Neuronal stem cell (in vitro differentiated cells): ENCODE measurements around the gene NTRK3. TPM values are rescaled to one million over a fixed set of nuclear protein-coding genes. Genes with fewer than 3 reads are reported as not detected.

Experiments
- DNase-seq: peaks from one replicate; pipeline ENCODE4 v3.0.0-alpha.2; 2013; ENCODE audit warnings: low spot score
- H2AFZ ChIP-seq: one replicate; pipeline ENCODE4 v1.6.1; 2013; ENCODE audit warnings: mild to moderate bottlenecking, low read length, inconsistent platforms
- H2AK5ac ChIP-seq: 2 replicates; pipeline ENCODE4 v1.6.1; 2013; ENCODE audit warnings: low read depth, mild to moderate bottlenecking, inconsistent platforms, low read length, moderate library complexity, mixed read lengths
- H2BK120ac ChIP-seq: 2 replicates; pipeline ENCODE4 v1.6.1; 2013; ENCODE audit warnings: low read depth, mild to moderate bottlenecking, inconsistent platforms, low read length, moderate library complexity, mixed read lengths
- H2BK12ac ChIP-seq: one replicate; pipeline ENCODE4 v1.6.1; 2013; ENCODE audit warnings: low read length, inconsistent platforms
- H2BK15ac ChIP-seq: 2 replicates; pipeline ENCODE4 v1.6.1; 2013; ENCODE audit warnings: mild to moderate bottlenecking, low read length, inconsistent platforms, mixed read lengths
- H2BK5ac ChIP-seq: one replicate; pipeline ENCODE4 v1.6.1; 2013; ENCODE audit warnings: inconsistent platforms, mild to moderate bottlenecking, low read length, moderate library complexity
- H3K14ac ChIP-seq: one replicate; pipeline ENCODE4 v1.6.1; 2013; ENCODE audit warnings: low read length, inconsistent platforms
- H3K18ac ChIP-seq: 2 replicates; pipeline ENCODE4 v1.6.1; 2013; ENCODE audit warnings: low read length, inconsistent platforms
- H3K23ac ChIP-seq: 2 replicates; pipeline ENCODE4 v1.6.1; 2013; ENCODE audit warnings: low read depth, mild to moderate bottlenecking, mixed read lengths, low read length, inconsistent platforms; ENCODE audit not compliant: poor library complexity
- H3K27ac ChIP-seq: replicated peaks from 3 replicates; pipeline ENCODE4 v1.5.1; 2013; ENCODE audit warnings: low read length, inconsistent platforms
- H3K27me3 ChIP-seq, 3 experiments: 2 replicates each; pipeline ENCODE4 v1.6.1; 2013; ENCODE audit warnings: low read length in 3 of 3, mild to moderate bottlenecking in 2 of 3, inconsistent platforms in 1 of 3, low read depth in 1 of 3, mixed read lengths in 1 of 3, moderate library complexity in 1 of 3; ENCODE audit not compliant: control insufficient read depth in 3 of 3, insufficient read depth in 3 of 3
- H3K36me3 ChIP-seq, 2 donors: replicated peaks in 1 of 2; 2 replicates each; pipeline ENCODE4 v1.6.1; 2013; ENCODE audit warnings: low read length in 2 of 2; ENCODE audit not compliant: control insufficient read depth in 2 of 2, insufficient read depth in 2 of 2
- H3K4ac ChIP-seq: 2 replicates; pipeline ENCODE4 v1.6.1; 2013; ENCODE audit warnings: inconsistent platforms, mild to moderate bottlenecking, low read length, moderate library complexity
- H3K4me1 ChIP-seq, 2 donors: 1 replicate in 1 of 2; 2 replicates in 1 of 2; pipeline ENCODE4 v1.6.1; 2013; ENCODE audit warnings: low read length in 2 of 2, low read depth in 1 of 2; ENCODE audit not compliant: control insufficient read depth in 2 of 2, insufficient read depth in 1 of 2
- H3K4me2 ChIP-seq: one replicate; pipeline ENCODE4 v1.6.1; 2013; ENCODE audit warnings: mild to moderate bottlenecking, low read length, inconsistent platforms; ENCODE audit not compliant: insufficient read depth, poor library complexity, severe bottlenecking
- H3K4me3 ChIP-seq, 2 donors: 2 replicates each; pipeline ENCODE4 v1.5.1; 2013; ENCODE audit warnings: low read length in 2 of 2, mild to moderate bottlenecking in 2 of 2, inconsistent platforms in 1 of 2, moderate library complexity in 1 of 2
- H3K79me1 ChIP-seq: one replicate; pipeline ENCODE4 v1.6.1; 2013; ENCODE audit warnings: low read depth, mild to moderate bottlenecking, inconsistent platforms, low read length, moderate library complexity
- H3K9ac ChIP-seq: one replicate; pipeline ENCODE4 v1.6.1; 2013; ENCODE audit warnings: mild to moderate bottlenecking, low read depth, low read length, inconsistent platforms; ENCODE audit not compliant: poor library complexity
- H3K9me3 ChIP-seq, 2 donors: replicated peaks in 1 of 2; 2 replicates each; pipeline versions ENCODE3 to v1.6.1; 2013; ENCODE audit warnings: low read length in 2 of 2, mild to moderate bottlenecking in 2 of 2, inconsistent platforms in 1 of 2, low read depth in 1 of 2, mixed read lengths in 1 of 2, moderate library complexity in 1 of 2; ENCODE audit not compliant: control insufficient read depth in 2 of 2, insufficient read depth in 1 of 2
- H4K8ac ChIP-seq: one replicate; pipeline ENCODE4 v1.6.1; 2013; ENCODE audit warnings: low read depth, mild to moderate bottlenecking, inconsistent platforms, low read length, moderate library complexity
- H4K91ac ChIP-seq: one replicate; pipeline ENCODE4 v1.6.1; 2013; ENCODE audit warnings: low read length, low read depth, mild to moderate bottlenecking, inconsistent platforms; ENCODE audit not compliant: poor library complexity
- WGBS, 2 donors: extraction: QIAGEN DNeasy Blood & Tissue Kit; methylation state at CpG; one replicate each; pipeline ENCODE4 v1.1.7; 2013; ENCODE audit warnings: missing lambda C conversion rate in 2 of 2, mixed read lengths in 1 of 2; ENCODE audit not compliant: insufficient read length in 2 of 2, insufficient replicate concordance in 1 of 2; ENCODE audit errors: extremely low coverage in 2 of 2; 5-methylcytosine and 5-hydroxymethylcytosine counted together
- polyA plus RNA-seq, 2 experiments: library from polyadenylated mRNA; stranded (reverse); fragments of 200-250 nt; gene quantifications; one replicate each; pipeline ENCODE4 v1.2.3, GENCODE V29; 2013

The NTRK3 gene
- 7.7 TPM for polyA plus RNA-seq (2013, experiment 1 of 2)
- polyA plus RNA-seq (2013, experiment 2 of 2) = 7.6 TPM

GRCh38 chr15:88256279-88257230, at the start of gene NTRK3:
Gene NTRK3, minus strand, starts transcription at chr15:88256739. Its CDS starts 586 bp downstream, at chr15:88256153.
- Histone ChIP-seq H3K4me3 (peak within 1 kb of the TSS; percentile 40 to 90), H3K36me3 (no peaks in the 10 kb centered on the region), H3K23ac (peak within 1 kb of the TSS; percentile 78), H3K14ac (peak within 1 kb of the TSS; percentile 50), H2BK5ac (peak within 1 kb of the TSS; percentile 63), H4K8ac (no peak within 1 kb of the TSS), H2AK5ac (no peak within 1 kb of the TSS), H2BK12ac (no peak within 1 kb of the TSS), H4K91ac (peak within 1 kb of the TSS; percentile 35), H3K79me1 (no peaks in the 10 kb centered on the region), H3K4me2 (peak within 1 kb of the TSS; percentile 97), H3K27me3 (peaks cover 5 to 75% (median 24%) of the 10 kb centered on the region in 3 experiments), H3K9ac (peak within 1 kb of the TSS; percentile 83), H2BK120ac (peak within 1 kb of the TSS; percentile 90), H3K4me1 (peaks cover 4 to 11% of the 10 kb centered on the region in 2 donors), H2BK15ac (peak within 1 kb of the TSS; percentile 90), H3K18ac (peak within 1 kb of the TSS; percentile 98), H3K27ac (no peak within 1 kb of the TSS), H3K9me3 (no peaks in the 10 kb centered on the region), H3K4ac (peak within 1 kb of the TSS; percentile 24), H2AFZ (peak within 1 kb of the TSS; percentile 77)
- DNase-seq = peak; percentile 42
- WGBS, 2 donors = no CpG with 5 or more reads among the region's 95 CpGs

- Histone ChIP-seq H4K8ac (no peak overlapping the region), H3K4me1 (peaks cover 0 to 11% of the 10 kb centered on the region in 2 donors), H3K23ac (no peak overlapping the region), H3K9ac (no peak overlapping the region), H2BK12ac (no peak overlapping the region), H3K79me1 (no peaks in the 10 kb centered on the region), H3K27me3 (no peaks in the 10 kb centered on the region), H3K14ac (no peak overlapping the region), H2AK5ac (no peak overlapping the region), H3K4me3 (no peak overlapping the region), H3K27ac (no peak overlapping the region), H3K4ac (no peak overlapping the region), H2BK120ac (no peak overlapping the region), H3K36me3 (no peaks in the 10 kb centered on the region), H2BK15ac (no peak overlapping the region), H2AFZ (no peak overlapping the region), H2BK5ac (no peak overlapping the region), H3K9me3 (no peaks in the 10 kb centered on the region), H3K4me2 (no peak overlapping the region), H4K91ac (no peak overlapping the region), H3K18ac (no peak overlapping the region)
- no peak for DNase-seq
These were observed 46.9 kb upstream of the NTRK3 start for GRCh38 chr15:88303395-88303794.

- Histone ChIP-seq H4K8ac (no peak overlapping the region), H3K4me2 (no peak overlapping the region), H2BK15ac (peak overlapping the region; percentile 31), H3K23ac (no peak overlapping the region), H3K4me3 (no peak overlapping the region), H3K18ac (no peak overlapping the region), H3K9me3 (no peaks in the 10 kb centered on the region), H2BK120ac (no peak overlapping the region), H3K4ac (no peak overlapping the region), H3K9ac (no peak overlapping the region), H2AFZ (no peak overlapping the region), H2BK5ac (no peak overlapping the region), H3K4me1 (peaks cover 0 to 11% of the 10 kb centered on the region in 2 donors), H2BK12ac (no peak overlapping the region), H3K79me1 (no peaks in the 10 kb centered on the region), H3K27me3 (no peaks in the 10 kb centered on the region), H3K27ac (no peak overlapping the region), H3K14ac (no peak overlapping the region), H2AK5ac (no peak overlapping the region), H3K36me3 (no peaks in the 10 kb centered on the region), H4K91ac (no peak overlapping the region)
- WGBS, 2 donors = no CpG with 5 or more reads among the region's 3 CpGs
- DNase-seq = no peak
These were observed 45.8 kb upstream of the NTRK3 start for GRCh38 chr15:88302373-88302772.

GRCh38 chr15:88301311-88301710, 44.8 kb upstream of the NTRK3 start:
- DNase-seq = no peak
- H3K36me3 ChIP-seq = no peaks in the 10 kb centered on the region
- H3K9ac ChIP-seq = no peak overlapping the region
- H2AK5ac ChIP-seq = no peak overlapping the region
- no peak overlapping the region for H4K8ac ChIP-seq
- no peaks in the 10 kb centered on the region for H3K79me1 ChIP-seq
- no peak overlapping the region for H3K14ac ChIP-seq
- H3K23ac ChIP-seq = no peak overlapping the region
- H3K4ac ChIP-seq = no peak overlapping the region
- no CpG with 5 or more reads among the region's 2 CpGs for WGBS, 2 donors
- H3K9me3 ChIP-seq = no peaks in the 10 kb centered on the region
- peaks cover 0 to 15% of the 10 kb centered on the region in 2 donors for H3K4me1 ChIP-seq
- no peaks in the 10 kb centered on the region for H3K27me3 ChIP-seq
- no peak overlapping the region for H3K4me3 ChIP-seq
- H4K91ac ChIP-seq = no peak overlapping the region
- no peak overlapping the region for H2AFZ ChIP-seq
- H2BK120ac ChIP-seq = no peak overlapping the region
- no peak overlapping the region for H3K4me2 ChIP-seq
- no peak overlapping the region for H3K18ac ChIP-seq
- no peak overlapping the region for H2BK12ac ChIP-seq
- no peak overlapping the region for H2BK15ac ChIP-seq
- H3K27ac ChIP-seq = no peak overlapping the region
- no peak overlapping the region for H2BK5ac ChIP-seq
